HG03558 (cell line): Measurements from ENCODE around the gene CKAP2L.

Experiments
- ATAC-seq: cut with Tn5 transposase; IDR thresholded peaks from one replicate; pipeline ENCODE4 v1.9.1; 2021; ENCODE audit warnings: moderate number of reproducible peaks; ENCODE audit not compliant: unreplicated experiment; ENCODE audit errors: extremely low read depth

The CKAP2L gene

GRCh38 chr2:112688086-112688880 lies 76.1 kb downstream of the CKAP2L start:
- no peak for ATAC-seq

- no peak for ATAC-seq
These were observed 76.9 kb downstream of the CKAP2L start for GRCh38 chr2:112687522-112687921.
